CD4-positive, alpha-beta memory T cell (primary cell): ENCODE measurements around the gene USP48. TPM values are rescaled to one million over a fixed set of nuclear protein-coding genes. Genes with fewer than 3 reads are reported as not detected.
"Not testable (repeated sequence)": the region's sequence is repeated elsewhere in the genome, so short reads cannot be mapped to it uniquely, and the experiment has no call there.

ENCODE experiments used
- CTCF ChIA-PET: fragments of 350-600 bp; sonication (Branson Sonifier 250); formaldehyde crosslinking; loops from one replicate; lab custom pipeline; 2021; ENCODE audit warnings: inconsistent platforms; ENCODE audit not compliant: partially characterized antibody; lab: Charles Lee
- POLR2A ChIA-PET: fragments of 350-600 bp; sonication (Branson Sonifier 250); formaldehyde crosslinking; loops from one replicate; lab custom pipeline; 2021; ENCODE audit not compliant: partially characterized antibody; lab: Charles Lee
- DNase-seq, 5 donors: peaks; one replicate each; pipeline versions ENCODE4 v3.0.0 to v3.0.0-alpha.2; 2020 to 2022; ENCODE audit warnings: mixed read lengths in 1 of 5
- H3K27ac ChIP-seq: one replicate; pipeline ENCODE4 v1.7.0; 2013; ENCODE audit warnings: low read depth, low read length
- H3K27me3 ChIP-seq: 2 replicates; pipeline ENCODE4 v1.7.0; 2013; ENCODE audit warnings: mild to moderate bottlenecking, low read length, moderate library complexity; ENCODE audit not compliant: insufficient read depth
- H3K36me3 ChIP-seq: 2 replicates; pipeline ENCODE4 v1.7.0; 2013; ENCODE audit warnings: mild to moderate bottlenecking, low read length, moderate library complexity; ENCODE audit not compliant: insufficient read depth
- H3K4me1 ChIP-seq: 2 replicates; pipeline ENCODE4 v1.7.0; 2013; ENCODE audit warnings: mild to moderate bottlenecking, low read length, moderate library complexity; ENCODE audit not compliant: insufficient read depth
- H3K4me3 ChIP-seq, 2 donors: one replicate each; pipeline ENCODE4 v1.7.0; 2013; ENCODE audit warnings: low read length in 2 of 2, mild to moderate bottlenecking in 1 of 2
- H3K9me3 ChIP-seq, 2 donors: one replicate each; pipeline ENCODE4 v1.7.0; 2013; ENCODE audit warnings: low read length in 2 of 2, control low read depth in 1 of 2; ENCODE audit not compliant: control insufficient read depth in 1 of 2
- H3K27ac Mint-ChIP-seq, 7 donors: one replicate each; pipeline ENCODE4 v1.8.0; 2020 to 2021; ENCODE audit warnings: mixed read lengths in 7 of 7, mild to moderate bottlenecking in 6 of 7, inconsistent platforms in 3 of 7, moderate library complexity in 3 of 7
- H3K27me3 Mint-ChIP-seq, 2 donors: one replicate each; pipeline ENCODE4 v1.8.0; 2020 to 2021; ENCODE audit warnings: mixed read lengths in 2 of 2
- H3K36me3 Mint-ChIP-seq, 2 donors: one replicate each; pipeline ENCODE4 v1.8.0; 2020 to 2021; ENCODE audit warnings: mixed read lengths in 2 of 2, inconsistent platforms in 1 of 2, mild to moderate bottlenecking in 1 of 2
- H3K4me1 Mint-ChIP-seq, 4 donors: one replicate each; pipeline ENCODE4 v1.8.0; 2020 to 2021; ENCODE audit warnings: mixed read lengths in 4 of 4, mild to moderate bottlenecking in 1 of 4
- H3K4me3 Mint-ChIP-seq, 8 donors: one replicate each; pipeline ENCODE4 v1.8.0; 2020 to 2021; ENCODE audit warnings: mixed read lengths in 8 of 8, mild to moderate bottlenecking in 7 of 8, moderate library complexity in 6 of 8, inconsistent platforms in 3 of 8
- H3K9me3 Mint-ChIP-seq, 8 donors: one replicate each; pipeline ENCODE4 v1.8.0; 2020 to 2021; ENCODE audit warnings: mixed read lengths in 8 of 8, mild to moderate bottlenecking in 5 of 8, inconsistent platforms in 3 of 8, moderate library complexity in 1 of 8
- intact Hi-C: fragments of 100-400 bp; cut with micrococcal nuclease; formaldehyde crosslinking; loops from one replicate; pipeline ENCODE4 v1.15.1; 2023
- polyA plus RNA-seq, 2 donors: library from polyadenylated mRNA; unstranded; fragments of 300-500 nt; fragmentation: Illumina TruSeq; gene quantifications; one replicate each; pipeline ENCODE4 v1.2.3, GENCODE V29; 2021
- total RNA-seq, 2 experiments: library from RNA; stranded (reverse); gene quantifications; one replicate each; pipeline ENCODE4 v1.2.3, GENCODE V29; 2021

Gene USP48
- total and polyA plus RNA-seq, 4 experiments from 2014 or later: 36.1 to 117 (median 76.3) TPM

DNA sequence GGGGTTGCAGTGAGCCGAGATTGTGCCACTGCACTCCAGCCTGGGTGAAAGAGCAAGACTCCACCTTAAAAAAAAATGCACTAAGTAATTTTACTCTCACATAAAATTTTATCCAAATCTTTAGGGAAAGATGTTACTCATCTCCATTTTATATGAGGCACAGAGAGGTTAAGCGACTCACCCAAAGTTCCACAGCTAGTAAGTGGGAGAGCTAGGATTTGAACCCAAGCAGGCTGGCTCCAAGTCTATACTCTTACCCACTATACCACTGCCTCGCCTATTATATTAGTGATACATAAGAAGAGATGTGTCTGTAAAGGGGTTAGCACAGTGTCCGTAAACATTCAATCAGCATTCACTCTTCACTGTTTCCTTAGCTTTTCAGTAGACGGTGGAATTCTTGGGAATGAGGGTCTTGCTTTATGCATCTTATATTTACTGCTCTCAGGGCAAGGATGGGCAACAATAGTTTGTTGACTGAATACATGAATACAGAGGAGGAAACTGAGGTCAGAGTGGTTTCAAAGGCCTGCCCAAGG, 44.3 kb upstream of the USP48 start:
- H3K4me1 Mint-ChIP-seq: peaks cover 0 to 3% (median 0%) of the 10 kb centered on the region in 4 donors
- no peak overlapping the region for H3K4me3 ChIP-seq
- H3K36me3 Mint-ChIP-seq: no peaks in the 10 kb centered on the region
- DNase-seq: no peak
- no peak overlapping the region for H3K4me3 Mint-ChIP-seq
- CTCF ChIA-PET: no interaction called here
- POLR2A ChIA-PET: no interaction called here
- intact Hi-C loops: no loop called here
- H3K27ac Mint-ChIP-seq: no peak overlapping the region
- H3K9me3 ChIP-seq: no peaks in the 10 kb centered on the region
- no peaks in the 10 kb centered on the region for H3K27me3 ChIP-seq
- no peak overlapping the region for H3K27ac ChIP-seq
- H3K4me1 ChIP-seq: no peaks in the 10 kb centered on the region
- H3K9me3 Mint-ChIP-seq: no peaks in the 10 kb centered on the region
- peaks cover 0 to 5% of the 10 kb centered on the region in 2 donors for H3K27me3 Mint-ChIP-seq
- no peaks in the 10 kb centered on the region for H3K36me3 ChIP-seq

DNA sequence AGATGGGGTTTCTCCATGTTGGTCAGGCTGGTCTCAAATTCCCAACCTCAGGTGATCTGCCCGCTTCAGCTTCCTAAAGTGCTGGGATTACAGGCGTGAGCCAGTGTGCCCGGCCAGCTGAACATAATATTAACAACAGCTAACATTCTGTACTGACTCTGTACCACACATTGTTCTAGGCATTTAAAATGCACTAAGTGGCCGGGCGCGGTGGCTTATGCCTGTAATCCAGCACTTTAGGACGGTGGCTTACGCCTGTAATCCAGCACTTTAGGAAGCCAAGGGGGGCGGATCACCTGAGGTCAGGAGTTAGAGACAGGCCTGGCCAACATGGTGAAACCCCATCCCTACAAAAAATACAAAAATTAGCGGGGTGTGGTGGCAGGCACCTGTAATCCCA, 43.7 kb upstream of the USP48 start:
- H3K9me3 Mint-ChIP-seq, H3K4me1 Mint-ChIP-seq, H3K4me3 Mint-ChIP-seq, H3K4me3 ChIP-seq, H3K27ac ChIP-seq, intact Hi-C loops, CTCF ChIA-PET, POLR2A ChIA-PET, H3K27ac Mint-ChIP-seq, H3K36me3 Mint-ChIP-seq, H3K36me3 ChIP-seq, H3K27me3 Mint-ChIP-seq, H3K4me1 ChIP-seq, H3K9me3 ChIP-seq, DNase-seq, H3K27me3 ChIP-seq: not testable (repeated sequence)

DNA sequence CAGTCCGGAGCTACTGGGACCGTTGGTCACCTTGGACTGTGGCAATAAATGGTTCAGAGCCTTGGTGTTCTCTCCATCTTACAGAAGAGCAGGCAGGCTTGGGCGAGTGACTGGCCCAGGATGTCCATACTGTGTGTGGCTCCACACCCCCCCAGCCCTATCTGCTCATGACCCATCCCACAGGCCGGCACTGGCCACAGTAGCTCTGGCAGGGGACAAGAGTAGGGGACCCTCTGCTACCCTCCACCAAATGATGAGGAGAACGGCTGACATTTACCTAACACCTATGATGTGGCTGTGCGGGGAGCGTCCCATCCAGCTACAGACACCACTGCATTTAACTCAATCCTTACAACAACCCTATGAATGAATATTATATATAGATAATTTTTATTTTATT, 42.4 kb upstream of the USP48 start:
- intact Hi-C loops: no loop called here
- H3K27me3 Mint-ChIP-seq: peaks cover 0 to 5% of the 10 kb centered on the region in 2 donors
- no peak overlapping the region for H3K4me3 ChIP-seq

DNA sequence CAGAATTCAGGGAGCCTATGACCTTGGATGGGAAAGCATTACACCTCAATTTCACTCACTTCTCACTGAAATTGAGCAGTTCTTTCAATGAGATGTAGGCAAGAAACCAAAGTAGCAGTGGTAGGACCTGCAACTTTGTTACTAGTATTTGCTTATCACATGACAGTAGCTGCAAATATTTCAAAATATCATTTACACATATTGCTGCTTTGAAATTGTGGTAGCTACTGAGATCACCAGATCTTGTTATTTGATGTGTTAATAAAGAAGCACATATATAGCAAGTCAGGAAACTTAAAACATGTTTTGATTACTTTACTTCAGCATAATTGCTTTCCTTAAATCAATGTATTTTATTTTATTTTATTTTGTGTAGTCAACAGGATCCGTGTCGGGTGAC, 42.0 kb upstream of the USP48 start:
- Mint-ChIP-seq H3K27me3 (peaks cover 0 to 5% of the 10 kb centered on the region in 2 donors), H3K4me1 (peaks cover 0 to 3% (median 0%) of the 10 kb centered on the region in 4 donors), H3K9me3 (no peaks in the 10 kb centered on the region), H3K4me3 (no peak overlapping the region), H3K36me3 (no peaks in the 10 kb centered on the region), H3K27ac (no peak overlapping the region)
- no peaks in the 10 kb centered on the region for H3K27me3 ChIP-seq
- CTCF ChIA-PET: no interaction called here
- no peak overlapping the region for H3K4me3 ChIP-seq
- H3K9me3 ChIP-seq: no peaks in the 10 kb centered on the region
- no peak for DNase-seq
- H3K27ac ChIP-seq: no peak overlapping the region
- H3K4me1 ChIP-seq: no peaks in the 10 kb centered on the region
- intact Hi-C loops: no loop called here
- no peaks in the 10 kb centered on the region for H3K36me3 ChIP-seq
- POLR2A ChIA-PET: no interaction called here

More for the DNA sequence above, 42.4 kb upstream of the USP48 start:
- Mint-ChIP-seq H3K4me1 (peaks cover 0 to 3% (median 0%) of the 10 kb centered on the region in 4 donors), H3K36me3 (no peaks in the 10 kb centered on the region), H3K9me3 (no peaks in the 10 kb centered on the region), H3K27ac (no peak overlapping the region), H3K4me3 (no peak overlapping the region)
- CTCF ChIA-PET: no interaction called here
- H3K27me3 ChIP-seq: no peaks in the 10 kb centered on the region
- H3K4me1 ChIP-seq: no peaks in the 10 kb centered on the region
- H3K9me3 ChIP-seq: no peaks in the 10 kb centered on the region
- H3K36me3 ChIP-seq: no peaks in the 10 kb centered on the region
- POLR2A ChIA-PET: no interaction called here
- DNase-seq: no peak
- no peak overlapping the region for H3K27ac ChIP-seq

DNA sequence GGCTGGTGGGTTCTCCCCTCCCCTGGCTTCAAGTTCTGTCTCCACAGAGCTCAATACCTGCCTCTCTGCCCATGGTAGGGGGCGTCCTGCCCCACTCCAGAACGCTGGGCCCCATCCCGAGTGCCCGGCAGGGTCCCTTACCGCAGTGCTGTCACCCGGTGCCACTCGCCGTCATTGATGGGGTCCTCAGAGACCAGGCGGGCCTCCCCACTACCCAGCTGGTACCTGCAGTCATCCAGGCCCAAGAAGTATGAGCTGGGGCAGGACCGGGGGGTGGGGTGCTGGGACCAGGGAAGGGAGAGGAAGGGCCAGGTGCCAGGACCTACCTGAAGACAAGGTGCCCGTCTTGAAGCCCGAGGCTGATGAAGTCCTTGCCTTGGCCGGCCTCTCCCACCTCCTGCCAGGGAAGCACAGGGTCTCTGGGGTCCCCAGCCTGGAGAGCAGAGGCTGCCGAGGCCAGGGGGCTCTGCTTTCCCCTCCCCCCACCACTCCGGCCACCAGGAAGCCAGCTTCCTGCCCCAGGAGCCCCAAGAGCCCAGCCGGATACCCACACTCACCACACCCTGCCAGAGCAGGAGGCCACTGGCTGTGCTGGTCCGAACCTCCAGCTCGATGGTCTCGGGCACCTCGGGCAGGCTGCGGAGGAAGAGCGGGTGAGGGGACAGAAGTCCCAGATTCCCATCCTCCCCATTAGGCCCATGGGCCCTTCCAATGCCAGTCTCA, 41.2 kb upstream of the USP48 start:
- Histone ChIP-seq H3K4me3 (no peak overlapping the region), H3K36me3 (no peaks in the 10 kb centered on the region), H3K27me3 (no peaks in the 10 kb centered on the region), H3K27ac (no peak overlapping the region), H3K9me3 (no peaks in the 10 kb centered on the region), H3K4me1 (no peaks in the 10 kb centered on the region)
- H3K36me3 Mint-ChIP-seq: no peaks in the 10 kb centered on the region
- H3K9me3 Mint-ChIP-seq: no peaks in the 10 kb centered on the region
- H3K27me3 Mint-ChIP-seq: peaks cover 0 to 5% of the 10 kb centered on the region in 2 donors
- H3K27ac Mint-ChIP-seq: no peak overlapping the region
- H3K4me1 Mint-ChIP-seq: peaks cover 0 to 3% (median 0%) of the 10 kb centered on the region in 4 donors
- CTCF ChIA-PET: no interaction called here
- H3K4me3 Mint-ChIP-seq: no peak overlapping the region
- DNase-seq: no peak
- POLR2A ChIA-PET: no interaction called here
- intact Hi-C loops: no loop called here

DNA sequence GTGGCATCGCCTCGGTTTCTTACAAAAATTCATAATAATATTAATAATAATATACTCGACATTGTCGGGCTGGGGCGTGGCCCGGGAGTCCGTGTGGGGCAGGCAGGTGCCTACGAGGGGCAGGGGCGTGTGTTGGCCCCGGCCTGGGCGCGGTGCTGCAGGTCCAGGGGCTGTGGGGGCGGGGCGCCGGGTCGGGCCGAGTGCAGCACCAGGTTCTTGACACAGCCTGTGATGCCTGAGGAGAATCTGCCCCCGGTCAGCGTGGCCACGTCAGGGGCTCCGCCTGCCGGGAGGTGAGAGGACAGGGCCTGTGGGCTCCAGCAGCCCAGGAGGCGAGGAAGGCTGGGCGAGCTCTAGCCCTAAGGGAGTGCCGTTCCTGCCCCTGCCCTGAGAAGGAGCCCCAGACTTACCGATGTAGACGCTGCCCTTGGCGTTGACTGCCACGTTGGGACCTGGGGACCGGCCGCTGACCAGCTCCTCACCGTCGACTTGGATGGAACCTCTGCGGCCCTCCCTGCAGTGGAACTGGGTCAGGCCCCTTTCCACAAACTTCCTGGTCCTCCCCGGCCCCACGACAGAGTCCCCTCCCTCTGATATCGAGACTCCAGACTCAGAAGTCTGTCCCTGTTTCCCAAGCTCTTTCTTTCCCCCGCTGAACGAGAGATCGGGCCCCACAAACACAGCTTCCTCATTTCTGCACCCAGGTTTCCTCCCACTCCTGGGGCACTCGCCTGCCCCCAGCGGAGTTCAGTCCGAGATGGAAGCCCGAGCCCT, 40.4 kb upstream of the USP48 start:
- Histone ChIP-seq H3K36me3 (no peaks in the 10 kb centered on the region), H3K4me3 (no peak overlapping the region), H3K27ac (no peak overlapping the region), H3K27me3 (no peaks in the 10 kb centered on the region), H3K4me1 (no peaks in the 10 kb centered on the region), H3K9me3 (no peaks in the 10 kb centered on the region)
- intact Hi-C loops: no loop called here
- CTCF ChIA-PET: no interaction called here
- no peaks in the 10 kb centered on the region for H3K36me3 Mint-ChIP-seq
- H3K27me3 Mint-ChIP-seq: peaks cover 0 to 5% of the 10 kb centered on the region in 2 donors
- POLR2A ChIA-PET: no interaction called here
- H3K9me3 Mint-ChIP-seq: no peaks in the 10 kb centered on the region
- H3K4me1 Mint-ChIP-seq: peaks cover 0 to 6% (median 2%) of the 10 kb centered on the region in 4 donors
- H3K27ac Mint-ChIP-seq: no peak overlapping the region
- DNase-seq: no peak
- H3K4me3 Mint-ChIP-seq: no peak overlapping the region

DNA sequence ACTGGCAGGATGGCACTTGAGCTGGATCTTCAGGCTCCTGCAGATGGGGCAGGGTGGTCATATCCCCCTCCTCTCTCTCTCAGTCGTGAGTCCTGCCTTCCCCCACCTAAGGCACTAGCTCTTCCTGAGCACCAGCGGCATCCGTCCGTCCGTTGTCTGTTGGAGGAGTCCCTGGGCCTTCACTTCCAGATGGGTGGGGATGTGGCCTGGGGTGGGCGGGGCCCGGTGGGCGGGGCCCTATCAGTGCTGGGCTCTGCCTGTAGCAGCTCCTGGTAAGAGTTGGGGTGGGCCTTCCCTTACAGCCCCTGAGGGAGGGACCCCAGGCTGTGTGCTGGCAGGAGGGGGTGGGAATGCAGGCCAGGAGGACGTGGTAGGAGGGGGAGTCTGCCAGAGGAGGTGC, 39.4 kb upstream of the USP48 start:
- Mint-ChIP-seq H3K9me3 (no peaks in the 10 kb centered on the region), H3K27ac (no peak overlapping the region), H3K36me3 (no peaks in the 10 kb centered on the region), H3K27me3 (peaks cover 0 to 3% of the 10 kb centered on the region in 2 donors), H3K4me3 (no peak overlapping the region), H3K4me1 (peaks cover 0 to 8% (median 2%) of the 10 kb centered on the region in 4 donors)
- Histone ChIP-seq H3K27me3 (no peaks in the 10 kb centered on the region), H3K36me3 (no peaks in the 10 kb centered on the region), H3K4me3 (no peak overlapping the region), H3K27ac (no peak overlapping the region), H3K9me3 (no peaks in the 10 kb centered on the region), H3K4me1 (no peaks in the 10 kb centered on the region)
- no peak for DNase-seq
- CTCF ChIA-PET: no interaction called here
- intact Hi-C loops: no loop called here
- POLR2A ChIA-PET: no interaction called here
